ENCODE results near the gene MAGI3. TPM values are rescaled to one million over a fixed set of nuclear protein-coding genes. Genes with fewer than 3 reads are reported as not detected.

Gene MAGI3
- total RNA-seq, 1 experiment from 2014 or later = 27.6 TPM

GRCh38 chr1:113540335-113540734 lies 150.0 kb downstream of the MAGI3 start:
- Mint-ChIP-seq H3K4me3 (ENCODE audit: unreplicated experiment) (no peak overlapping the region), H3K9me3 (ENCODE audit: unreplicated experiment) (no peaks in the 10 kb centered on the region), H3K27ac (ENCODE audit: unreplicated experiment) (no peak overlapping the region), H3K27me3 (ENCODE audit: insufficient read depth, unreplicated experiment) (no peaks in the 10 kb centered on the region), H3K4me1 (ENCODE audit: low read depth, unreplicated experiment) (peaks cover 7% of the 10 kb centered on the region), H3K36me3 (ENCODE audit: insufficient read depth, unreplicated experiment) (peaks cover 6% of the 10 kb centered on the region)
- H3K4me3 ChIP-seq (ENCODE audit: low read depth, low read length) = no peak overlapping the region
- no TSS peak for BruUV-seq (replicated peaks)
- ChIA-PET CTCF (no interaction called here), POLR2A (no interaction called here)
- TF ChIP-seq, protein P1, sequence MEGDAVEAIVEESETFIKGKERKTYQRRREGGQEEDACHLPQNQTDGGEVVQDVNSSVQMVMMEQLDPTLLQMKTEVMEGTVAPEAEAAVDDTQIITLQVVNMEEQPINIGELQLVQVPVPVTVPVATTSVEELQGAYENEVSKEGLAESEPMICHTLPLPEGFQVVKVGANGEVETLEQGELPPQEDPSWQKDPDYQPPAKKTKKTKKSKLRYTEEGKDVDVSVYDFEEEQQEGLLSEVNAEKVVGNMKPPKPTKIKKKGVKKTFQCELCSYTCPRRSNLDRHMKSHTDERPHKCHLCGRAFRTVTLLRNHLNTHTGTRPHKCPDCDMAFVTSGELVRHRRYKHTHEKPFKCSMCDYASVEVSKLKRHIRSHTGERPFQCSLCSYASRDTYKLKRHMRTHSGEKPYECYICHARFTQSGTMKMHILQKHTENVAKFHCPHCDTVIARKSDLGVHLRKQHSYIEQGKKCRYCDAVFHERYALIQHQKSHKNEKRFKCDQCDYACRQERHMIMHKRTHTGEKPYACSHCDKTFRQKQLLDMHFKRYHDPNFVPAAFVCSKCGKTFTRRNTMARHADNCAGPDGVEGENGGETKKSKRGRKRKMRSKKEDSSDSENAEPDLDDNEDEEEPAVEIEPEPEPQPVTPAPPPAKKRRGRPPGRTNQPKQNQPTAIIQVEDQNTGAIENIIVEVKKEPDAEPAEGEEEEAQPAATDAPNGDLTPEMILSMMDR (IDR thresholded peaks at IDR 0.05; ENCODE audit: insufficient read depth in 1 of 2, low read depth in 1 of 2, low read length in 1 of 2, severe bottlenecking in 1 of 2, unreplicated experiment in 1 of 2) = no peak
- DNase-seq = no peak
- no peaks in the 10 kb centered on the region for H3K36me3 ChIP-seq (ENCODE audit: control insufficient read depth, insufficient read depth, low read length)
- H3K9me3 ChIP-seq = no peaks in the 10 kb centered on the region
- intact Hi-C loops (cut with micrococcal nuclease; ENCODE audit: unreplicated experiment) = no loop called here
- no peaks in the 10 kb centered on the region for H3K4me1 ChIP-seq
- no peaks in the 10 kb centered on the region for H3K27me3 ChIP-seq (replicated peaks; ENCODE audit: control insufficient read depth, insufficient read depth, low read length)

DNA sequence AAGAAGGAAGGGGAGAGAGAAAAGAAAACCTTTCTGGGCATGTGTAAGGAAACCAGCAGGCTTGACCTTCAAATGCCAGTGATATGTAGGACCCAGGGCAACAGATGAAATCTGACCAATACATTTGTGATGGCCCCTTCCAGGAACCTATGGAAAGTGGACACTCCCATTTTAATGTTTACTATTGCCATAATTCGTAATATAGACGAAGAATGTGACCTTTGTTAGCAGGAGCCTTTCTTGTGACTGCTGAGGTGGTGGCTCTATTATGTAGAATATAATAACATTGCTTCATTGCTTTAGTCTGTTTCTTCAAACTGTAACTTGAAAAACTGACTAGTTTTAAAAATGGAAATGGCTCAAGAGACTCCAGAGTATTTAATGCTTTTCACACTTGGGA lies 150.8 kb downstream of the MAGI3 start:
- no peaks in the 10 kb centered on the region for H3K9me3 ChIP-seq
- CTCF ChIA-PET = no interaction called here
- BruUV-seq (replicated peaks) = no TSS peak
- no peaks in the 10 kb centered on the region for H3K9me3 Mint-ChIP-seq (ENCODE audit: unreplicated experiment)
- H3K4me1 ChIP-seq = no peaks in the 10 kb centered on the region
- no peak overlapping the region for H3K27ac Mint-ChIP-seq (ENCODE audit: unreplicated experiment)
- TF ChIP-seq, protein P1 (IDR thresholded peaks at IDR 0.05; ENCODE audit: insufficient read depth in 1 of 2, low read depth in 1 of 2, low read length in 1 of 2, severe bottlenecking in 1 of 2, unreplicated experiment in 1 of 2) = no peak
- H3K4me1 Mint-ChIP-seq (ENCODE audit: low read depth, unreplicated experiment) = peaks cover 7% of the 10 kb centered on the region
- POLR2A ChIA-PET = no interaction called here
- H3K4me3 Mint-ChIP-seq (ENCODE audit: unreplicated experiment) = no peak overlapping the region
- H3K27me3 Mint-ChIP-seq (ENCODE audit: insufficient read depth, unreplicated experiment) = no peaks in the 10 kb centered on the region
- H3K27me3 ChIP-seq (replicated peaks; ENCODE audit: control insufficient read depth, insufficient read depth, low read length) = no peaks in the 10 kb centered on the region
- H3K36me3 Mint-ChIP-seq (ENCODE audit: insufficient read depth, unreplicated experiment) = peaks cover 6% of the 10 kb centered on the region
- intact Hi-C loops (cut with micrococcal nuclease; ENCODE audit: unreplicated experiment) = no loop called here
- no peaks in the 10 kb centered on the region for H3K36me3 ChIP-seq (ENCODE audit: control insufficient read depth, insufficient read depth, low read length)
- no peak overlapping the region for H3K4me3 ChIP-seq (ENCODE audit: low read depth, low read length)
- no peak for DNase-seq

DNA sequence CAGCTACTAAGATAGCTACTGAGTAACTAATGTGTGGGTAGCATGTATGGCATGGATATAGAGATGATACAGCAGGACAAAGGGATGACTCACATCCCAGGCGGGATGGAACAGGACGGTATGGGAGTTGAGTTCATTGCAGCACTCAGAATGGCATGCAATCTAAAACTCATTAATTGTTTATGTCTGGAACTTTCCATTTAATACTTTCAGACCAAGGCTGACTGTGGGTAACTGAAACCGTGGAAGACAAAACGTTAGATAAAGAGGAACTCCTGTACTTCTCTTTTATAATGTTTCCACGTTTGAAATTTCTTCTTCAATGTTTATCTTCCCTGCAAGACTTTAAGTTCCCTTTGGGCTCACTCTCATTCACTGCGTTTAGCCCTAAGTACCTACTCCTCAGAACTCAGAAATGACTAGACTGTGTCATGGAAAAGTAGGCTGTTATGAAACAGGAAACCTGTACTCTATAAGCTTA lies 151.9 kb downstream of the MAGI3 start:
- BruUV-seq (replicated peaks) = no TSS peak
- CTCF ChIA-PET = no interaction called here
- no peak for DNase-seq
- Histone ChIP-seq H3K27me3 (replicated peaks; ENCODE audit: control insufficient read depth, insufficient read depth, low read length) (no peaks in the 10 kb centered on the region), H3K4me3 (ENCODE audit: low read depth, low read length) (no peak overlapping the region), H3K36me3 (ENCODE audit: control insufficient read depth, insufficient read depth, low read length) (no peaks in the 10 kb centered on the region), H3K4me1 (no peaks in the 10 kb centered on the region), H3K9me3 (no peaks in the 10 kb centered on the region)
- Mint-ChIP-seq H3K4me3 (ENCODE audit: unreplicated experiment) (no peak overlapping the region), H3K27ac (ENCODE audit: unreplicated experiment) (peak overlapping the region; percentile 1), H3K4me1 (ENCODE audit: low read depth, unreplicated experiment) (no peaks in the 10 kb centered on the region), H3K36me3 (ENCODE audit: insufficient read depth, unreplicated experiment) (no peaks in the 10 kb centered on the region), H3K9me3 (ENCODE audit: unreplicated experiment) (no peaks in the 10 kb centered on the region), H3K27me3 (ENCODE audit: insufficient read depth, unreplicated experiment) (no peaks in the 10 kb centered on the region)
- TF ChIP-seq, protein P1 (IDR thresholded peaks at IDR 0.05; ENCODE audit: insufficient read depth in 1 of 2, low read depth in 1 of 2, low read length in 1 of 2, severe bottlenecking in 1 of 2, unreplicated experiment in 1 of 2) = no peak
- intact Hi-C loops (cut with micrococcal nuclease; ENCODE audit: unreplicated experiment) = no loop called here
- POLR2A ChIA-PET = no interaction called here
